ENCODE data around the gene MAN1C1.

MAN1C1 gene

GRCh38 chr1:25616095-25616986 lies at the start of gene MAN1C1:
Gene MAN1C1, plus strand, starts transcription at chr1:25616791. Its CDS starts 1,007 bp downstream, at chr1:25617798.
- Histone ChIP-seq H3K4me1 (ENCODE audit: control insufficient read depth in 5 of 5, insufficient read depth in 5 of 5, low read length in 5 of 5) (peaks cover 2 to 42% (median 39%) of the 10 kb centered on the region in 5 donors), H3K9ac (ENCODE audit: low read length in 5 of 5) (peak within 1 kb of the TSS in 4 of 5 donors; percentile 45 to 74 (median 64)), H3K27me3 (ENCODE audit: control insufficient read depth in 5 of 5, insufficient read depth in 4 of 5, low read length in 5 of 5) (peaks cover 0 to 7% (median 0%) of the 10 kb centered on the region in 5 donors), H3K27ac (ENCODE audit: low read depth, low read length) (no peak within 1 kb of the TSS), H3K9me3 (ENCODE audit: control insufficient read depth in 5 of 5, low read length in 5 of 5) (no peaks in the 10 kb centered on the region), H3K36me3 (ENCODE audit: control insufficient read depth in 5 of 5, insufficient read depth in 5 of 5, low read length in 5 of 5) (no peaks in the 10 kb centered on the region), H3K4me3 (ENCODE audit: low read depth in 1 of 5, low read length in 5 of 5) (peak within 1 kb of the TSS; percentile 41 to 82 (median 73))

GRCh38 chr1:25567710-25568089 lies 48.9 kb upstream of the MAN1C1 start:
- peaks cover 0 to 37% (median 22%) of the 10 kb centered on the region in 5 donors for H3K36me3 ChIP-seq (ENCODE audit: control insufficient read depth in 5 of 5, insufficient read depth in 5 of 5, low read length in 5 of 5)
- H3K4me1 ChIP-seq (ENCODE audit: control insufficient read depth in 5 of 5, insufficient read depth in 5 of 5, low read length in 5 of 5): peaks cover 0 to 30% (median 22%) of the 10 kb centered on the region in 5 donors
- H3K4me3 ChIP-seq (ENCODE audit: low read depth in 1 of 5, low read length in 5 of 5): no peak overlapping the region
- H3K27ac ChIP-seq (ENCODE audit: low read depth, low read length): peak overlapping the region; percentile 19
- H3K9ac ChIP-seq (ENCODE audit: low read length in 5 of 5): peak overlapping the region in 1 of 5 donors; percentile 30
- H3K9me3 ChIP-seq (ENCODE audit: control insufficient read depth in 5 of 5, low read length in 5 of 5): no peaks in the 10 kb centered on the region
- peaks cover 0 to 12% (median 8%) of the 10 kb centered on the region in 5 donors for H3K27me3 ChIP-seq (ENCODE audit: control insufficient read depth in 5 of 5, insufficient read depth in 4 of 5, low read length in 5 of 5)

- peaks cover 0 to 30% (median 22%) of the 10 kb centered on the region in 5 donors for H3K4me1 ChIP-seq (ENCODE audit: control insufficient read depth in 5 of 5, insufficient read depth in 5 of 5, low read length in 5 of 5)
- H3K27ac ChIP-seq (ENCODE audit: low read depth, low read length): peak overlapping the region; percentile 19
- peak overlapping the region in 1 of 5 donors; percentile 22 for H3K9ac ChIP-seq (ENCODE audit: low read length in 5 of 5)
Observed at GRCh38 chr1:25568090-25568833, 48.3 kb upstream of the MAN1C1 start.

GRCh38 chr1:25568834-25569596 lies 47.6 kb upstream of the MAN1C1 start:
- no peak overlapping the region for H3K9ac ChIP-seq (ENCODE audit: low read length in 5 of 5)

More at GRCh38 chr1:25568090-25568833, 48.3 kb upstream of the MAN1C1 start:
- no peaks in the 10 kb centered on the region for H3K9me3 ChIP-seq (ENCODE audit: control insufficient read depth in 5 of 5, low read length in 5 of 5)
- H3K27me3 ChIP-seq (ENCODE audit: control insufficient read depth in 5 of 5, insufficient read depth in 4 of 5, low read length in 5 of 5): peaks cover 1 to 16% (median 9%) of the 10 kb centered on the region in 5 donors
- H3K4me3 ChIP-seq (ENCODE audit: low read depth in 1 of 5, low read length in 5 of 5): no peak overlapping the region
- H3K36me3 ChIP-seq (ENCODE audit: control insufficient read depth in 5 of 5, insufficient read depth in 5 of 5, low read length in 5 of 5): peaks cover 0 to 32% (median 20%) of the 10 kb centered on the region in 5 donors

GRCh38 chr1:25569597-25570396 lies 46.8 kb upstream of the MAN1C1 start:
- Histone ChIP-seq H3K27ac (ENCODE audit: low read depth, low read length) (no peak overlapping the region), H3K36me3 (ENCODE audit: control insufficient read depth in 5 of 5, insufficient read depth in 5 of 5, low read length in 5 of 5) (peaks cover 0 to 17% (median 6%) of the 10 kb centered on the region in 5 donors), H3K4me3 (ENCODE audit: low read depth in 1 of 5, low read length in 5 of 5) (no peak overlapping the region), H3K9ac (ENCODE audit: low read length in 5 of 5) (no peak overlapping the region), H3K4me1 (ENCODE audit: control insufficient read depth in 5 of 5, insufficient read depth in 5 of 5, low read length in 5 of 5) (peaks cover 0 to 30% (median 22%) of the 10 kb centered on the region in 5 donors), H3K9me3 (ENCODE audit: control insufficient read depth in 5 of 5, low read length in 5 of 5) (no peaks in the 10 kb centered on the region), H3K27me3 (ENCODE audit: control insufficient read depth in 5 of 5, insufficient read depth in 4 of 5, low read length in 5 of 5) (peaks cover 5 to 30% (median 9%) of the 10 kb centered on the region in 5 donors)

More at GRCh38 chr1:25568834-25569596, 47.6 kb upstream of the MAN1C1 start:
- peak overlapping the region; percentile 19 for H3K27ac ChIP-seq (ENCODE audit: low read depth, low read length)
- H3K4me1 ChIP-seq (ENCODE audit: control insufficient read depth in 5 of 5, insufficient read depth in 5 of 5, low read length in 5 of 5): peaks cover 0 to 30% (median 22%) of the 10 kb centered on the region in 5 donors
- no peak overlapping the region for H3K4me3 ChIP-seq (ENCODE audit: low read depth in 1 of 5, low read length in 5 of 5)
- H3K27me3 ChIP-seq (ENCODE audit: control insufficient read depth in 5 of 5, insufficient read depth in 4 of 5, low read length in 5 of 5): peaks cover 5 to 22% (median 9%) of the 10 kb centered on the region in 5 donors
- peaks cover 0 to 25% (median 13%) of the 10 kb centered on the region in 5 donors for H3K36me3 ChIP-seq (ENCODE audit: control insufficient read depth in 5 of 5, insufficient read depth in 5 of 5, low read length in 5 of 5)
- H3K9me3 ChIP-seq (ENCODE audit: control insufficient read depth in 5 of 5, low read length in 5 of 5): no peaks in the 10 kb centered on the region

DNA sequence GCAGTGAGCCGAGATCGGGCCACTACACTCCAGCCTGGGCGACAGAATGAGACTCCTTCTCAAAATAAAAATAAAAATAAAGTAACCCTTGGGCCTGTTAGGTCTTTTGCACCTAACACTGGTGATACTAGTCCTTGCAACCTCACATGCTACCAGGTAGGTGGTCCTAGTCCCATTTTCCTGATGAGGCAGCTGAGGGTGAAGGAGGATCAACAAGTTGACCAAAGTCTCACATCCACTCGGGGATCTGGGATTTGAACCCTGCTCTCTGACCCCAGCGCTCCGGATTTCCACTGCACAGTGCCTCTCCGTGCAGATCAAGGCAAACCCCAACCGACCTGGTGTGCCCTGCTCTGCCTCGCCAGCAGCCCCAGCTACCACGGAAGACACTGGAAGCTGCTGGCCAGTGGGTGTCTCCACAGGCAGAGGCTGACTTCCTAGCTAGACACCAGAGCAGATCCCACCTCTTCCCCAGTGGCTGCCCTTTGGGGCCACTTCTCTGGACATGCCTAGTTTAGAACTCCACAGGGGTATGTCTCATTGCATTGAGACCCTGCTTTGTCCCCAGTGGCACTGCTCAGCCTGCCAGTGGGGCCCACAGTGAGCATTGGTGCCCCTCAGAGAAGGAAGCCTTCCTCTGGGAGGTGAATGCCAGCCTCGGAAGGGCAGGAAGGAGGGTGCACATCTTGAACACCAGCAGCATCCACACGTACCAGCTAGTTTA lies 45.6 kb upstream of the MAN1C1 start:
- H3K9me3 ChIP-seq (ENCODE audit: control insufficient read depth in 5 of 5, low read length in 5 of 5): no peaks in the 10 kb centered on the region
- H3K4me3 ChIP-seq (ENCODE audit: low read depth in 1 of 5, low read length in 5 of 5): no peak overlapping the region
- H3K9ac ChIP-seq (ENCODE audit: low read length in 5 of 5): no peak overlapping the region
- H3K27me3 ChIP-seq (ENCODE audit: control insufficient read depth in 5 of 5, insufficient read depth in 4 of 5, low read length in 5 of 5): peaks cover 5 to 32% (median 9%) of the 10 kb centered on the region in 5 donors
- no peak overlapping the region for H3K27ac ChIP-seq (ENCODE audit: low read depth, low read length)
- peaks cover 0 to 6% (median 0%) of the 10 kb centered on the region in 5 donors for H3K36me3 ChIP-seq (ENCODE audit: control insufficient read depth in 5 of 5, insufficient read depth in 5 of 5, low read length in 5 of 5)
- H3K4me1 ChIP-seq (ENCODE audit: control insufficient read depth in 5 of 5, insufficient read depth in 5 of 5, low read length in 5 of 5): peaks cover 0 to 30% (median 22%) of the 10 kb centered on the region in 5 donors

DNA sequence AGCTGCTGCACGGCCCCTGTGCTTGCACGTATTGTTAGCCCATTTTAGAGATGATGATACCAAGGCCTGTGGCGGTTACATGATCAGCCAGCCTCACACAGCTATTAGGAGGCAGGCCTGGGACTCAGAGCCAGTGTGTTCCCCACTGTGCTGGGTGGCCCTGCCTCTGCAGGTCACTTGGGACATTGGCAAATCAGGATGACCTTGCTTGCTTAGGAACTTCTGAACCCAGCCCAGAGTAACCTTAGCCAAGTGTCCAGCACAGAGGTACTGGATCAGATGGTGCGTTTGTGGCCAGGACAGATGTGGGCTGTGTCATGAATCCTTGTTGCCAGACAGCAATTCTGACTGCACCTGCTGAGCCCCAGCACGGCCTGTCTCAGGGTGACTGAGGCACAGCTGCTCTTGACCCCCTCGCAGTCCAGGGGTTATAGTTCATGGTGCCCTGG lies 45.0 kb upstream of the MAN1C1 start:
- Histone ChIP-seq H3K36me3 (ENCODE audit: control insufficient read depth in 5 of 5, insufficient read depth in 5 of 5, low read length in 5 of 5) (peaks cover 0 to 6% (median 0%) of the 10 kb centered on the region in 5 donors), H3K9ac (ENCODE audit: low read length in 5 of 5) (no peak overlapping the region), H3K9me3 (ENCODE audit: control insufficient read depth in 5 of 5, low read length in 5 of 5) (no peaks in the 10 kb centered on the region), H3K27me3 (ENCODE audit: control insufficient read depth in 5 of 5, insufficient read depth in 4 of 5, low read length in 5 of 5) (peaks cover 5 to 32% (median 9%) of the 10 kb centered on the region in 5 donors), H3K4me1 (ENCODE audit: control insufficient read depth in 5 of 5, insufficient read depth in 5 of 5, low read length in 5 of 5) (peaks cover 0 to 27% (median 21%) of the 10 kb centered on the region in 5 donors), H3K27ac (ENCODE audit: low read depth, low read length) (no peak overlapping the region), H3K4me3 (ENCODE audit: low read depth in 1 of 5, low read length in 5 of 5) (no peak overlapping the region)

GRCh38 chr1:25572107-25572506 lies 44.5 kb upstream of the MAN1C1 start:
- Histone ChIP-seq H3K9me3 (ENCODE audit: control insufficient read depth in 5 of 5, low read length in 5 of 5) (no peaks in the 10 kb centered on the region), H3K27me3 (ENCODE audit: control insufficient read depth in 5 of 5, insufficient read depth in 4 of 5, low read length in 5 of 5) (peaks cover 5 to 32% (median 9%) of the 10 kb centered on the region in 5 donors), H3K36me3 (ENCODE audit: control insufficient read depth in 5 of 5, insufficient read depth in 5 of 5, low read length in 5 of 5) (peaks cover 0 to 1% (median 0%) of the 10 kb centered on the region in 5 donors), H3K4me3 (ENCODE audit: low read depth in 1 of 5, low read length in 5 of 5) (no peak overlapping the region), H3K9ac (ENCODE audit: low read length in 5 of 5) (no peak overlapping the region), H3K4me1 (ENCODE audit: control insufficient read depth in 5 of 5, insufficient read depth in 5 of 5, low read length in 5 of 5) (peaks cover 0 to 22% (median 16%) of the 10 kb centered on the region in 5 donors), H3K27ac (ENCODE audit: low read depth, low read length) (no peak overlapping the region)

Measured in subcutaneous abdominal adipose tissue (tissue), 5 donors.